ENCODE data around the gene FAR2.
"Not testable (repeated sequence)": the region's sequence is repeated elsewhere in the genome, so short reads cannot be mapped to it uniquely, and the experiment has no call there.

FAR2 gene

GRCh38 chr12:29376118-29376517 lies 227.0 kb downstream of the FAR2 start:
- Histone ChIP-seq H3K79me2 (ENCODE audit: control insufficient read depth, insufficient read depth, low read length, poor library complexity) (peaks cover 4% of the 10 kb centered on the region), H3K4ac (ENCODE audit: low read depth, low read length) (no peak overlapping the region), H3K9me3 (ENCODE audit: insufficient read depth, low read depth, low read length) (no peaks in the 10 kb centered on the region), H2BK12ac (ENCODE audit: low read length) (no peak overlapping the region), H4K12ac (ENCODE audit: low read depth, low read length) (no peak overlapping the region), H3K4me3 (ENCODE audit: low read depth, low read length) (no peak overlapping the region), H3K4me1 (ENCODE audit: control insufficient read depth in 1 of 2, insufficient read depth in 2 of 2, low read length in 2 of 2) (no peaks in the 10 kb centered on the region), H2AFZ (ENCODE audit: insufficient read depth, low read length, poor library complexity) (no peak overlapping the region), H3K36me3 (ENCODE audit: control insufficient read depth in 1 of 2, insufficient read depth in 2 of 2, low read length in 2 of 2) (no peaks in the 10 kb centered on the region), H3K27ac (ENCODE audit: low read depth, low read length) (no peak overlapping the region), H2BK120ac (ENCODE audit: insufficient read depth, low read length, poor library complexity) (no peak overlapping the region), H3K18ac (ENCODE audit: low read length) (no peak overlapping the region), H4K91ac (ENCODE audit: low read depth, low read length) (no peak overlapping the region), H3K4me2 (ENCODE audit: low read length) (no peak overlapping the region), H4K8ac (ENCODE audit: low read depth, low read length) (no peak overlapping the region), H3K23ac (ENCODE audit: low read length) (no peak overlapping the region), H3K9ac (ENCODE audit: low read length) (no peak overlapping the region), H2BK5ac (ENCODE audit: low read depth, low read length, poor library complexity) (no peak overlapping the region), H3K14ac (ENCODE audit: low read length) (no peak overlapping the region), H3K79me1 (ENCODE audit: low read length) (peaks cover 5% of the 10 kb centered on the region), H3K27me3 (ENCODE audit: insufficient read depth, low read length) (no peaks in the 10 kb centered on the region), H2AK5ac (ENCODE audit: low read length) (no peak overlapping the region)
- DNase-seq, result no peak
- no CpG with 5 or more reads among the region's 2 CpGs for WGBS (ENCODE audit: extremely low coverage, insufficient coverage, insufficient read length)

- no peak within 1 kb of the TSS for H3K23ac ChIP-seq (ENCODE audit: low read length)
- H2AK5ac ChIP-seq (ENCODE audit: low read length), result peak within 1 kb of the TSS; percentile 38
- H2AFZ ChIP-seq (ENCODE audit: insufficient read depth, low read length, poor library complexity), result peak within 1 kb of the TSS; percentile 87
- H3K4me3 ChIP-seq (ENCODE audit: low read depth, low read length), result peak within 1 kb of the TSS; percentile 90
- H2BK120ac ChIP-seq (ENCODE audit: insufficient read depth, low read length, poor library complexity), result peak within 1 kb of the TSS; percentile 79
- H3K9ac ChIP-seq (ENCODE audit: low read length), result peak within 1 kb of the TSS; percentile 97
- peak within 1 kb of the TSS; percentile 71 for H3K4ac ChIP-seq (ENCODE audit: low read depth, low read length)
- peak within 1 kb of the TSS; percentile 94 for H4K91ac ChIP-seq (ENCODE audit: low read depth, low read length)
- H3K18ac ChIP-seq (ENCODE audit: low read length), result peak within 1 kb of the TSS; percentile 80
- peak within 1 kb of the TSS; percentile 84 for H3K27ac ChIP-seq (ENCODE audit: low read depth, low read length)
- peak within 1 kb of the TSS; percentile 77 for H2BK5ac ChIP-seq (ENCODE audit: low read depth, low read length, poor library complexity)
- peak within 1 kb of the TSS; percentile 90 for H4K12ac ChIP-seq (ENCODE audit: low read depth, low read length)
- H3K79me1 ChIP-seq (ENCODE audit: low read length), result peaks cover 5% of the 10 kb centered on the region
- WGBS (ENCODE audit: extremely low coverage, insufficient coverage, insufficient read length), result no CpG with 5 or more reads among the region's 55 CpGs
- H3K4me2 ChIP-seq (ENCODE audit: low read length), result peak within 1 kb of the TSS; percentile 86
- H3K36me3 ChIP-seq (ENCODE audit: control insufficient read depth in 1 of 2, insufficient read depth in 2 of 2, low read length in 2 of 2), result no peaks in the 10 kb centered on the region
- H3K4me1 ChIP-seq (ENCODE audit: control insufficient read depth in 1 of 2, insufficient read depth in 2 of 2, low read length in 2 of 2), result no peaks in the 10 kb centered on the region
- peak within 1 kb of the TSS; percentile 84 for H3K14ac ChIP-seq (ENCODE audit: low read length)
- no peaks in the 10 kb centered on the region for H3K27me3 ChIP-seq (ENCODE audit: insufficient read depth, low read length)
- H4K8ac ChIP-seq (ENCODE audit: low read depth, low read length), result peak within 1 kb of the TSS; percentile 97
- peaks cover 4% of the 10 kb centered on the region for H3K79me2 ChIP-seq (ENCODE audit: control insufficient read depth, insufficient read depth, low read length, poor library complexity)
- peak; percentile 97 to 100 for DNase-seq
- H3K9me3 ChIP-seq (ENCODE audit: insufficient read depth, low read depth, low read length), result no peaks in the 10 kb centered on the region
- no peak within 1 kb of the TSS for H2BK12ac ChIP-seq (ENCODE audit: low read length)
Observed at GRCh38 chr12:29380536-29381523, 231.8 kb downstream of the FAR2 start, which contains the start of gene ERGIC2. Gene ERGIC2 (minus strand): TSS chr12:29381172. CDS start chr12:29371633, 9,539 bp downstream.

GRCh38 chr12:29382251-29382650 lies 233.2 kb downstream of the FAR2 start:
- no peak overlapping the region for H2AK5ac ChIP-seq (ENCODE audit: low read length)
- H3K9ac ChIP-seq (ENCODE audit: low read length), result no peak overlapping the region
- DNase-seq, result no peak
- no peaks in the 10 kb centered on the region for H3K27me3 ChIP-seq (ENCODE audit: insufficient read depth, low read length)
- H3K18ac ChIP-seq (ENCODE audit: low read length), result no peak overlapping the region
- peaks cover 4% of the 10 kb centered on the region for H3K79me2 ChIP-seq (ENCODE audit: control insufficient read depth, insufficient read depth, low read length, poor library complexity)
- H2BK5ac ChIP-seq (ENCODE audit: low read depth, low read length, poor library complexity), result no peak overlapping the region
- no CpG with 5 or more reads among the region's 2 CpGs for WGBS (ENCODE audit: extremely low coverage, insufficient coverage, insufficient read length)
- no peak overlapping the region for H2BK12ac ChIP-seq (ENCODE audit: low read length)
- H3K14ac ChIP-seq (ENCODE audit: low read length), result no peak overlapping the region
- no peak overlapping the region for H4K91ac ChIP-seq (ENCODE audit: low read depth, low read length)
- no peaks in the 10 kb centered on the region for H3K36me3 ChIP-seq (ENCODE audit: control insufficient read depth in 1 of 2, insufficient read depth in 2 of 2, low read length in 2 of 2)
- no peak overlapping the region for H3K4me2 ChIP-seq (ENCODE audit: low read length)
- H3K9me3 ChIP-seq (ENCODE audit: insufficient read depth, low read depth, low read length), result no peaks in the 10 kb centered on the region
- H4K12ac ChIP-seq (ENCODE audit: low read depth, low read length), result no peak overlapping the region
- H3K23ac ChIP-seq (ENCODE audit: low read length), result no peak overlapping the region
- H4K8ac ChIP-seq (ENCODE audit: low read depth, low read length), result no peak overlapping the region
- H3K27ac ChIP-seq (ENCODE audit: low read depth, low read length), result no peak overlapping the region
- H3K4ac ChIP-seq (ENCODE audit: low read depth, low read length), result no peak overlapping the region
- H3K79me1 ChIP-seq (ENCODE audit: low read length), result peaks cover 5% of the 10 kb centered on the region
- H2AFZ ChIP-seq (ENCODE audit: insufficient read depth, low read length, poor library complexity), result no peak overlapping the region
- no peak overlapping the region for H3K4me3 ChIP-seq (ENCODE audit: low read depth, low read length)
- H3K4me1 ChIP-seq (ENCODE audit: control insufficient read depth in 1 of 2, insufficient read depth in 2 of 2, low read length in 2 of 2), result no peaks in the 10 kb centered on the region
- H2BK120ac ChIP-seq (ENCODE audit: insufficient read depth, low read length, poor library complexity), result no peak overlapping the region

GRCh38 chr12:29385194-29385593 lies 236.1 kb downstream of the FAR2 start:
- H2BK120ac ChIP-seq (ENCODE audit: insufficient read depth, low read length, poor library complexity); H4K91ac ChIP-seq (ENCODE audit: low read depth, low read length); H2AFZ ChIP-seq (ENCODE audit: insufficient read depth, low read length, poor library complexity); H3K27ac ChIP-seq (ENCODE audit: low read depth, low read length); H3K79me2 ChIP-seq (ENCODE audit: control insufficient read depth, insufficient read depth, low read length, poor library complexity); H3K4me2 ChIP-seq (ENCODE audit: low read length); DNase-seq; H3K36me3 ChIP-seq (ENCODE audit: control insufficient read depth in 1 of 2, insufficient read depth in 2 of 2, low read length in 2 of 2); H2BK5ac ChIP-seq (ENCODE audit: low read depth, low read length, poor library complexity); H4K12ac ChIP-seq (ENCODE audit: low read depth, low read length); H3K9ac ChIP-seq (ENCODE audit: low read length); H3K4ac ChIP-seq (ENCODE audit: low read depth, low read length); H3K14ac ChIP-seq (ENCODE audit: low read length); H3K23ac ChIP-seq (ENCODE audit: low read length); H3K27me3 ChIP-seq (ENCODE audit: insufficient read depth, low read length); H3K9me3 ChIP-seq (ENCODE audit: insufficient read depth, low read depth, low read length); H3K18ac ChIP-seq (ENCODE audit: low read length); H4K8ac ChIP-seq (ENCODE audit: low read depth, low read length); H3K4me3 ChIP-seq (ENCODE audit: low read depth, low read length); H3K79me1 ChIP-seq (ENCODE audit: low read length); H3K4me1 ChIP-seq (ENCODE audit: control insufficient read depth in 1 of 2, insufficient read depth in 2 of 2, low read length in 2 of 2); H2AK5ac ChIP-seq (ENCODE audit: low read length); H2BK12ac ChIP-seq (ENCODE audit: low read length): not testable (repeated sequence)
- WGBS (ENCODE audit: extremely low coverage, insufficient coverage, insufficient read length), result no CpG with 5 or more reads among the region's 17 CpGs
